BE2C (cell line): Measurements from ENCODE around the gene BMP8A.
"Not testable (repeated sequence)": the region's sequence is repeated elsewhere in the genome, so short reads cannot be mapped to it uniquely, and the experiment has no call there.

Experiments used
- DNase-seq: peaks from one replicate; pipeline ENCODE4 v3.0.0-alpha.2; 2020
- H3K27me3 ChIP-seq: fragments of 250-450 bp; sonication (Bioruptor Pico); 2 replicates; pipeline ENCODE4 v1.5.1; 2020; ENCODE audit warnings: mild to moderate bottlenecking
- H3K36me3 ChIP-seq: fragments of 250-450 bp; sonication (Bioruptor Pico); 2 replicates; pipeline ENCODE4 v1.5.1; 2020; ENCODE audit warnings: mild to moderate bottlenecking
- H3K4me1 ChIP-seq: fragments of 250-450 bp; sonication (Bioruptor Pico); 2 replicates; pipeline ENCODE4 v1.5.1; 2020
- H3K4me3 ChIP-seq: 2 replicates; pipeline ENCODE4 v1.5.1; 2011; ENCODE audit warnings: low read depth, low read length
- H3K9me3 ChIP-seq: fragments of 250-450 bp; sonication (Bioruptor Pico); 2 replicates; pipeline ENCODE4 v1.5.1; 2020
- TF ChIP-seq, protein P1 (sequence below): IDR thresholded peaks from 2 replicates; pipeline ENCODE4 v1.5.1; 2012; ENCODE audit warnings: mild to moderate bottlenecking, low read depth, low read length

Gene BMP8A

DNA sequence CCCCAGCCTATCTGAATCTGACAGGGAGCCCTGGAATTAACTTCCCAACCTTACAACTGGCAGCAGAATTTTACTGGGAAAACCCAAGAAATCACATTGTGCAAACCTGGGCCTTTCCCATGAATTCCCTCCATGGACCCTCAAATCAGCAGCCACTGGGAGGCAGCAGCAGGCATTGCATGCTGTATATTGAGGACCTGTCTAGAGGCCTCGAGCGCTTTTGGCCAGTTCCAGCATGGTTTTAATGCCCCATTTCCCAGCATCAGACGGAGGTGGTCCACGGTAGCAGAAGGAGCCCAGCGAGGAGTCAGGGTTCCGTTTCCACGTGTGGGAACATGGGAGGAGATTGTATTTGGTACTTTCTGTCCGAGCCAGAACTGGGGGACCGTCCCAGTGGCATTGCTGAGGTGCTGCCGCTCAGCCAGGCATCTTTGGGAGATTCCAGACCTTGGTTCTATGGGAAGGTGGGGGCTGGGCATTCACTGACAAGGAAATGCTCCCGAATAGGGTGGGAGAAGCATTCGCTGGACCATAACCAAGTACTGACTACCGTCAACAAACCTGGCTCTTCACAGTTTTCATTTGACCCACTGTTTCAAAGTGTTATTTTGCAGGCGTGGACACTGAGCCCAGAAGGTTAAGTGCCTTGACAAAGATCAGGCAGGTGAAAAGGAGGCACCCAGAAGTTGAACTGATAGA is 15.9 kb downstream of the BMP8A start:
- H3K4me3 ChIP-seq, result no peak overlapping the region
- H3K9me3 ChIP-seq, result no peaks in the 10 kb centered on the region
- TF ChIP-seq, protein P1, sequence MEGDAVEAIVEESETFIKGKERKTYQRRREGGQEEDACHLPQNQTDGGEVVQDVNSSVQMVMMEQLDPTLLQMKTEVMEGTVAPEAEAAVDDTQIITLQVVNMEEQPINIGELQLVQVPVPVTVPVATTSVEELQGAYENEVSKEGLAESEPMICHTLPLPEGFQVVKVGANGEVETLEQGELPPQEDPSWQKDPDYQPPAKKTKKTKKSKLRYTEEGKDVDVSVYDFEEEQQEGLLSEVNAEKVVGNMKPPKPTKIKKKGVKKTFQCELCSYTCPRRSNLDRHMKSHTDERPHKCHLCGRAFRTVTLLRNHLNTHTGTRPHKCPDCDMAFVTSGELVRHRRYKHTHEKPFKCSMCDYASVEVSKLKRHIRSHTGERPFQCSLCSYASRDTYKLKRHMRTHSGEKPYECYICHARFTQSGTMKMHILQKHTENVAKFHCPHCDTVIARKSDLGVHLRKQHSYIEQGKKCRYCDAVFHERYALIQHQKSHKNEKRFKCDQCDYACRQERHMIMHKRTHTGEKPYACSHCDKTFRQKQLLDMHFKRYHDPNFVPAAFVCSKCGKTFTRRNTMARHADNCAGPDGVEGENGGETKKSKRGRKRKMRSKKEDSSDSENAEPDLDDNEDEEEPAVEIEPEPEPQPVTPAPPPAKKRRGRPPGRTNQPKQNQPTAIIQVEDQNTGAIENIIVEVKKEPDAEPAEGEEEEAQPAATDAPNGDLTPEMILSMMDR, result peak; percentile 47
- H3K36me3 ChIP-seq, result no peaks in the 10 kb centered on the region
- H3K27me3 ChIP-seq, result no peaks in the 10 kb centered on the region
- H3K4me1 ChIP-seq, result no peaks in the 10 kb centered on the region
- DNase-seq, result peak; percentile 18

DNA sequence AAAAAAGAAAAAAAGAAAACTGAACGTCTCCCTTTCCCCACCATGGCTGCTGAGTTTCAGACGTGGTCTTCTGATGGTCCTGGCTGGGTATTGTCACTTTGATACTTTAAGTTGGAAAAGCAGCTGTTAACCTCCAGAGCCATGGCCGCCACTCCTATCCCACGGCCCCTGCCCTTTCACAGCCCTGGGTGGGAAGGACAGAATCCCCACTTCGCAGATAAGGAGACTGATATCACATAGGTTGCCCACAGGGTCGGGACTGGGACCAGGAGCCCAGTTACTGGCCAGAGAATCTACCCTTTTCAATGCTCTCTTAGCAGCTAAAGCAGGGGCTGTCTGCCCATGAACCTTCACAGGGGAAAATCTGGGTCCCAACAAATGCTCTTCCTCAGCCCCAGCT is 16.8 kb downstream of the BMP8A start:
- H3K4me1 ChIP-seq, result no peaks in the 10 kb centered on the region

DNA sequence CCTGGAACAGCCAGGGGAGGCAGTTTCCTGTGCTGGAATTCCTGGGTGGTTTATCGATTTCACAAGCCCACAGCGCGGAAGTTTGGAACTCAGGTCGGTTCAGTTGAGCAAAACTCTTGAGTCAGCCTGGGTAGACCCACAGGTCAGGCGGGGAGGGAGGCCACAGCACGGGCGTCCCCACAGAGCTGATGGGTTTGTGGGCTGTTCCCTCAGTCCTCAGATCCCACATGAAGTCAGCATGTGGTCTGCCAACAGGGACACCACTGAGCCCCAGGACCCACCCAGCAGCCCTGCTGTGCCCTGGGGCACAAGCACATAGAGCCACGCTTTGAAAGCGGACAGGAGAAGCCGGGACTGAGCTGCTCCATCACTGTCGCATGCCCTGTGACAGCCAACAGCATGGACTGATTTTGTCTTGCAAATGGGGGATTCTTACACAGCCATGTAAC is 17.4 kb downstream of the BMP8A start:
- no peaks in the 10 kb centered on the region for H3K36me3 ChIP-seq
- DNase-seq, result peak; percentile 14
- no peaks in the 10 kb centered on the region for H3K4me1 ChIP-seq
- no peak overlapping the region for H3K4me3 ChIP-seq
- no peaks in the 10 kb centered on the region for H3K27me3 ChIP-seq
- TF ChIP-seq, protein P1, result no peak
- H3K9me3 ChIP-seq, result no peaks in the 10 kb centered on the region

More for the DNA sequence above, 16.8 kb downstream of the BMP8A start:
- H3K9me3 ChIP-seq, result no peaks in the 10 kb centered on the region
- TF ChIP-seq, protein P1, result no peak
- H3K4me3 ChIP-seq, result no peak overlapping the region
- H3K27me3 ChIP-seq, result no peaks in the 10 kb centered on the region
- H3K36me3 ChIP-seq, result no peaks in the 10 kb centered on the region
- DNase-seq, result no peak

DNA sequence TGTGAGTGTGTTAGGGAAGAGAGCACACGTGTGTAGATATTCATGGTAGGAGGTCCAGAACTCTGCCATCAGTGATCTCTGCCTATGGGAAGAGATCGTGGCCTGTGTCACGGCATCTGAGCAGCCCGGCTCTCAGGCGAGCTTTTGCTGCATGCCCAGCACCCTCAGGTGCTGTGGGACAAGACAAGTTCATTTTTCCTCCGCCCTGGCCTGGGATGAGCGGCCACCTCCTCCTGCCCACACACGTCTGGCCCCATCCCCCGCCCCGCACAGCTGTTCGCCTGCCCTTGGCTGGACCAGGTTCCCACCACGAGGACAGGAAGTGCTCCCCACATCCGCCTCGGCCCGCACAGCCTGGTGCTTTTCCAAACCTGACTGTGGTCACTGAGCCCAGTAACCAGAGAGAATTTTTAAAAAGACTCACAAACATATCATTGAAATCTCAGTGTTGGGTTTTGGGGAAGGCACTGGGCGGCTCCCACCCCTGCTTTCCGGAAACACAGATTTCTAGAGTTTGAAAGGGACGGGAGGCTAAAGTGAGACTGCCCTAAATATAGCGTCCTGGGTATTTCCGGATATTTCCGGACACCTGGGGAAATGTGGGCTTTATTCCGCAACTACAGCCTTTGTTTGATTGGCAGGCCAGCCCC is 18.0 kb downstream of the BMP8A start:
- no peaks in the 10 kb centered on the region for H3K36me3 ChIP-seq
- TF ChIP-seq, protein P1, result no peak
- H3K4me3 ChIP-seq, result no peak overlapping the region
- DNase-seq, result no peak
- H3K27me3 ChIP-seq, result no peaks in the 10 kb centered on the region
- no peaks in the 10 kb centered on the region for H3K9me3 ChIP-seq
- H3K4me1 ChIP-seq, result no peaks in the 10 kb centered on the region

DNA sequence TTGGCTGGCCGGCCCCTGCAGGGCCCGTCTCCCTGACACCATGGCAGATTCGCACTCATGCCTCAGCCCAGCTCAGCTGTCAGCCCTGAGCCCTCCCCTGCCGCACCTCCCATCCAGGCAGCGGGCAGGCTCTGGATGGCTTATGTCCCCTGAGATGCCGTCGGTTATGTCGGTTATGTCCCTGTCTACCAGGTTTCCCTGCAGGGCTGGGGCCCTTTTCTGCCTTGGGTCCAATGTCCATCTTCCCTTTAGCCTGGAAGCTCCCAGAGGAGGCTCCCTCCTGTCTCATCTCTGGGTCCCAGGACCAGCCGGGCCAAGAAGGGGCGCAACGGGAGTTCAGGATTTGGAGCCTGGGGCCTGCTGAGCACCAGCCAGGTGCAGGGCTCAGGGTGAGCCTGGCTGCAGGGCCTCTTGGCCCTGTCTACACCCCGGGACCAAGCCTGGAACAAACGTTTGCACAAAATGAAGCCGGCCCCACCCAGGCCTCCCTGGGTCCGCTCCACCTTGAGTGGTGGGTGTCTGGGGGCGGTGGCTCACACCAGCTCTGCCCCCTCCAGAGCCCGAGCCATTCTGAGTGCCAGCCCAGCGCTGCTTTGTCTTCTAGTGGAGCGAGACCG is 19.2 kb downstream of the BMP8A start:
- not testable (repeated sequence) for H3K4me3 ChIP-seq

DNA sequence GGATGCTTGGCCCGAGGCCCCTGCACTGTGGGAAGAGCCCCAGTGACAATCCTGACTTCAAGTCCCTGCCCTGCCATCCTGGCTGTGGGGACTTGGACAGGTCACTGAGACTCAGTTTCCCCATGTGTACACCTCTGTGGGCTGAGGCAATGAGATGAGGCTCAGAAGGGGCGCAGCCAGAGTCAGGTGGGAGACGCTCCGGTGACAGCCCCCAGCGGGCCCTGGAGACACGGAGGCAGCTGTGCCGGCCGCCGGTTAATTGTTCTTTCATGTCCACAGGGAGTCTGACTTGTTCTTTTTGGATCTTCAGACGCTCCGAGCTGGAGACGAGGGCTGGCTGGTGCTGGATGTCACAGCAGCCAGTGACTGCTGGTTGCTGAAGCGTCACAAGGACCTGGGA is 20.0 kb downstream of the BMP8A start:
- DNase-seq, H3K27me3 ChIP-seq, H3K36me3 ChIP-seq, H3K9me3 ChIP-seq, H3K4me1 ChIP-seq, H3K4me3 ChIP-seq: not testable (repeated sequence)

More for the DNA sequence above, 19.2 kb downstream of the BMP8A start:
- not testable (repeated sequence) for H3K4me1 ChIP-seq, DNase-seq, H3K9me3 ChIP-seq, H3K36me3 ChIP-seq, H3K27me3 ChIP-seq

DNA sequence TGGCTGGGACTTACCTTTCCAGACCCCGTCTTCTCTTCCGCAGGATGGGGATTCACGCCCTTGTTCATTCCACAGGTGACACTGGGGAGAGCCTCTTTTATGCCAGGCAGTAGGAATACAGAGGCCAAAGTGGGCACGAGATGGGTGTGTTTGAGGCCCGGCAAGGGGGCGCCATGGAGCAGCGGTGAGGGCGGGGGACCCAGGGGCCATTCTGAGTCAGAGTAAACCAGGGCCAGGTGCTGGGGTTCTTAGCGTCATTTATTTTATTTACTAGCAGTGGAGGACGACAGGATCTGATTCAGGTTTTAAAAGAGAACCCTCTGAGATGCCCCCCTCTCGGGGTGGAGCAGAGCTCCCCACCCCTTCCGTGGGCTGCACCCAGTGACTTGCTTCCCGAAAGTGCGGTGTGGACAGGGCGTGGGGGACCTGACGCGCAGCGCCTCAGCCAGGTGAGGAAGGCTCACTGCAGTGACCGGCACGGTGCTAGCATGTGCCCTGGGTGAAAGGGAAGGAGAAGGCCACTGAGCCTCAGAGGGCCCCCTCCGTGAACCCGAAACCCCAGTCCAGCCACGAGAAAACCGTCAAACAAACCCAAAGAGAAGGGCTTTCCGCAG is 20.9 kb downstream of the BMP8A start:
- not testable (repeated sequence) for H3K4me3 ChIP-seq, H3K9me3 ChIP-seq, H3K4me1 ChIP-seq, H3K36me3 ChIP-seq, DNase-seq, H3K27me3 ChIP-seq

DNA sequence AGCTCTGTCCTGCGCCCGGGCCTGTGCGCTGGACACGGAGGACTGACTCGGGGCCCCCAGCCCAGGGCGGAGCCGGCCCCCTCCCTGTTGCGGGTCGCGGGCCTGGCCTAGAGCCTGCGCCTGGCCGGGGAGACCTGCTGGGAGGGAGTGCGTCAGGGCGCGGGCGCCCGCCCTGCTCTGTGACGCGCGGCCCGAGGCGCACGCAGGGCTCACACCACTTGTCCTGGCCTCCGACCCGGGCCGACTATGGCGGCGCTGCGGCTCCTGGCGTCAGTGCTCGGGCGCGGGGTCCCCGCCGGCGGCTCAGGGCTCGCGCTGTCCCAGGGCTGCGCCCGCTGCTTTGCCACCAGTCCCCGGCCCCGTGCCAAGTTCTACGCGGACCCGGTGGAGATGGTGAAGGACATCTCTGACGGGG is 23.3 kb downstream of the BMP8A start:
- H3K36me3 ChIP-seq, DNase-seq, H3K27me3 ChIP-seq, H3K4me1 ChIP-seq, H3K4me3 ChIP-seq, H3K9me3 ChIP-seq: not testable (repeated sequence)

DNA sequence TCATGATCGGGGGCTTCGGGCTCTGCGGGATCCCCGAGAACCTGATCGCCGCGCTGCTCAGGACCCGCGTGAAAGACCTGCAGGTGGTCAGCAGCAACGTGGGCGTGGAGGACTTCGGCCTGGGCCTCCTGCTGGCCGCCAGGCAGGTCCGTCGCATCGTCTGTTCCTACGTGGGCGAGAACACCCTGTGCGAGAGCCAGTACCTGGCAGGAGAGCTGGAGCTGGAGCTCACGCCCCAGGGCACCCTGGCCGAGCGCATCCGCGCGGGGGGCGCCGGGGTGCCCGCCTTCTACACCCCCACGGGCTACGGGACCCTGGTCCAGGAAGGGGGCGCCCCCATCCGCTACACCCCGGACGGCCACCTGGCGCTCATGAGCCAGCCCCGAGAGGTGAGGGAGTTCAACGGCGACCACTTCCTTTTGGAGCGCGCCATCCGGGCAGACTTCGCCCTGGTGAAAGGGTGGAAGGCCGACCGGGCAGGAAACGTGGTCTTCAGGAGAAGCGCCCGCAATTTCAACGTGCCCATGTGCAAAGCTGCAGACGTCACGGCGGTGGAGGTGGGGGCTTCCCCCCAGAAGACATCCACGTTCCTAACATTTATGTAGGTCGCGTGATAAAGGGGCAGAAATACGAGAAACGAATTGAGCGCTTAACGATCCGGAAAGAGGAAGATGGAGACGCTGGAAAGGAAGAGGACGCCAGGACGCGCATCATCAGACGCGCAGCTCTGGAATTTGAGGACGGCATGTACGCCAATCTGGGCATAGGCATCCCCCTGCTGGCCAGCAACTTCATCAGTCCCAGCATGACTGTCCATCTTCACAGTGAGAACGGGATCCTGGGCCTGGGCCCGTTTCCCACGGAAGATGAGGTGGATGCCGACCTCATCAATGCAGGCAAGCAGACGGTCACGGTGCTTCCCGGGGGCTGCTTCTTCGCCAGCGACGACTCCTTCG is 24.0 kb downstream of the BMP8A start:
- not testable (repeated sequence) for H3K9me3 ChIP-seq, H3K27me3 ChIP-seq, H3K36me3 ChIP-seq, H3K4me3 ChIP-seq, DNase-seq, H3K4me1 ChIP-seq

DNA sequence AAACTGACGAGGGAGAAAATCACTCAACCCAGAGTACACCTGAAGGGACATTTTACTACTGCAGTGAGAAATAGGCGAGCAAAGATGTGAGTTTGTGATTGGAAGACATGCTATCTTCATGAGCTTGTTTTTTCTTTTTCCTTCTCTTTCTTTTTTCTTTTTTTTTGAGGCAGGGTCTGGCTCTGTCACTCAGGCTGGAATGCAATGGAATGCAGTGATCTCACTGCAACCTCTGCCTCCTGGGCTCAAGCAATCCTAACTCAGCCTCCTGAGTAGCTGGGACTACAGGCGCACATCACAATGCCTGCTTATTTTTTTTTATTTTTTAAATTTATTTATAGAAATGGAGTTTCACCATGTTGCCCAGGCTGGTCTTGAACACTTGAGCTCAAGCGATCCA is 25.4 kb downstream of the BMP8A start:
- not testable (repeated sequence) for DNase-seq, H3K4me3 ChIP-seq, H3K4me1 ChIP-seq, H3K27me3 ChIP-seq, H3K36me3 ChIP-seq, H3K9me3 ChIP-seq
